HG03135 (cell line): ENCODE data around the gene TRA2A.

Experiments used
- ATAC-seq: cut with Tn5 transposase; IDR thresholded peaks from one replicate; pipeline ENCODE4 v1.9.1; 2021; ENCODE audit warnings: mild to moderate bottlenecking, moderate library complexity; ENCODE audit not compliant: unreplicated experiment

TRA2A gene

GRCh38 chr7:23471106-23471859, 60.5 kb downstream of the TRA2A start:
- ATAC-seq = no peak

GRCh38 chr7:23470330-23471105, 61.3 kb downstream of the TRA2A start, which contains the start of gene IGF2BP3:
Gene IGF2BP3, minus strand, starts transcription at chr7:23470491. Its CDS starts 381 bp downstream, at chr7:23470110.
- ATAC-seq = no peak

GRCh38 chr7:23469961-23470250, 61.9 kb downstream of the TRA2A start:
- no peak for ATAC-seq

- ATAC-seq = no peak
Observed at GRCh38 chr7:23469150-23469960, 62.4 kb downstream of the TRA2A start.

GRCh38 chr7:23468526-23469149, 63.1 kb downstream of the TRA2A start:
- no peak for ATAC-seq

- no peak for ATAC-seq
Observed at GRCh38 chr7:23467806-23468525, 63.8 kb downstream of the TRA2A start.

GRCh38 chr7:23467291-23467805, 64.4 kb downstream of the TRA2A start:
- no peak for ATAC-seq

- no peak for ATAC-seq
Observed at GRCh38 chr7:23462846-23463245, 68.9 kb downstream of the TRA2A start.

- ATAC-seq = no peak
Observed at GRCh38 chr7:23458044-23458443, 73.7 kb downstream of the TRA2A start.

GRCh38 chr7:23456093-23456492, 75.7 kb downstream of the TRA2A start:
- ATAC-seq = no peak

GRCh38 chr7:23454881-23455526, 76.8 kb downstream of the TRA2A start:
- no peak for ATAC-seq
